Activated CD4-positive, alpha-beta T cell treated with anti-CD3 and anti-CD28 coated beads, Interleukin-2, amount 10 ng/mL, durations not matched to agents 7 days and 5 days (primary cell): ENCODE results near the gene TTC7B. TPM values are rescaled to one million over a fixed set of nuclear protein-coding genes. Genes with fewer than 3 reads are reported as not detected.

Experiments used
- CTCF ChIA-PET: fragments of 350-600 bp; sonication (Branson Sonifier 250); formaldehyde crosslinking; loops from one replicate; lab custom pipeline; 2021; ENCODE audit warnings: antibody characterized with exemption; lab: Charles Lee
- POLR2A ChIA-PET: fragments of 350-600 bp; sonication (Branson Sonifier 250); formaldehyde crosslinking; loops from one replicate; lab custom pipeline; 2021; ENCODE audit warnings: antibody characterized with exemption; lab: Charles Lee
- DNase-seq: peaks from one replicate; pipeline ENCODE4 v3.0.0-alpha.2; 2020
- H3K27ac Mint-ChIP-seq: one replicate; pipeline ENCODE4 v1.8.0; 2021; ENCODE audit warnings: mild to moderate bottlenecking, moderate library complexity, mixed read lengths
- H3K27me3 Mint-ChIP-seq: one replicate; pipeline ENCODE4 v1.8.0; 2021; ENCODE audit warnings: mixed read lengths
- H3K36me3 Mint-ChIP-seq: one replicate; pipeline ENCODE4 v1.8.0; 2021; ENCODE audit warnings: low read depth, mixed read lengths
- H3K4me1 Mint-ChIP-seq: one replicate; pipeline ENCODE4 v1.8.0; 2021; ENCODE audit warnings: mixed read lengths
- H3K4me3 Mint-ChIP-seq: one replicate; pipeline ENCODE4 v1.8.0; 2021; ENCODE audit warnings: mild to moderate bottlenecking, moderate library complexity, mixed read lengths
- H3K9me3 Mint-ChIP-seq: one replicate; pipeline ENCODE4 v1.8.0; 2021; ENCODE audit warnings: mixed read lengths
- total RNA-seq, 2 experiments: library from RNA; stranded (reverse); gene quantifications; one replicate each; pipeline ENCODE4 v1.2.3, GENCODE V29; 2021

TTC7B gene
- total RNA-seq, 2 experiments from 2014 or later, result 2.7 to 2.9 TPM

- Mint-ChIP-seq H3K27me3 (no peaks in the 10 kb centered on the region), H3K36me3 (no peaks in the 10 kb centered on the region), H3K9me3 (no peaks in the 10 kb centered on the region), H3K4me1 (no peaks in the 10 kb centered on the region), H3K4me3 (no peak overlapping the region), H3K27ac (no peak overlapping the region)
- ChIA-PET CTCF (no interaction called here), POLR2A (no interaction called here)
- no peak for DNase-seq
These were observed 166.6 kb downstream of the TTC7B start for GRCh38 chr14:90649557-90650135.

DNA sequence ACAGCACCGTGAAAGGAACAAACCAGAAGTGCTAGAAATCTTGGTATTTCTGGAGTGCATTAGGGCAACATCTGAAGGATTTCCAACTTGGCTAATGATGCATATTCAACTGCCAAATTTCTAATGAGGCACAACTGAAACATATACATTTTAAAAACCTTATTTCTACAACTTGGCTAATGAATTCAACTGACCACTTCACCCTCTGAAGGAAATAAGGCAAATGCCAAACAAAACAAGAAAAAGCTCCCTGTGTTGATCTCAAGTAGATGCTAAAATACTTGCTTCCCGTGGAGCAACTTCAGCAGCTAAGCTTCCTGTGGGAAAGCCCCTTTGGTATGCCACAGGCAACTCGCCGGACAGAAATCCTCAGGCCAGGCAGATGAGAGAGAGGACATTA is 167.1 kb downstream of the TTC7B start:
- Mint-ChIP-seq H3K9me3 (no peaks in the 10 kb centered on the region), H3K36me3 (no peaks in the 10 kb centered on the region), H3K4me1 (no peaks in the 10 kb centered on the region), H3K27me3 (no peaks in the 10 kb centered on the region), H3K27ac (no peak overlapping the region), H3K4me3 (no peak overlapping the region)
- ChIA-PET POLR2A (no interaction called here), CTCF (no interaction called here)
- DNase-seq, result no peak

- H3K9me3 Mint-ChIP-seq, result no peaks in the 10 kb centered on the region
- H3K4me1 Mint-ChIP-seq, result no peaks in the 10 kb centered on the region
- no peak overlapping the region for H3K4me3 Mint-ChIP-seq
These were observed 167.8 kb downstream of the TTC7B start for GRCh38 chr14:90648421-90648820.

DNA sequence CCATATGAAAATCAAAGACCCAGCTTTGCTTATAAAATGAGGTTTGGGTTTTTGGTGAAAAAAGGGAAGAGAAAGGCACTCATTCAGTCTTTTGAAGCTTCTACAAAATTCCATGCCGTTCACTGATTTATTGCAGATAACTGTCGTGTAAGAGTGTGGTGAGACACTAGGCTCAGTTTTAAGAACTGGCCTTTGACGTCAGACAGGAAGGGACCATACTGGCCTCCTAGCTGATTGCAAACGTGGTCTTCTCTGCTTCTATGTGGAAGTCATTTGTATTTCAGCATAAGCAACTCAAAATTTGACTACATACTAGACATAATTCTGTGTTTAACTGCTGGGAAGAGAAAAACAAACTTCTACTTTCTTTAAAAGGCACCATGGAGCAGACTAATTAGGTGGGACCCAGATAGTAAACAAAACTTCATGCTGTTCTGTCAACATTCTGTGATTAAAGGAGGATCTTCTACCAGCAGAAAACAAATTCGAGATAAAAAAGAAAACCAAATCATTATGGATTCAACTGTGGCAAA is 168.7 kb downstream of the TTC7B start:
- DNase-seq, result no peak
- Mint-ChIP-seq H3K4me3 (no peak overlapping the region), H3K27ac (no peak overlapping the region), H3K9me3 (no peaks in the 10 kb centered on the region), H3K36me3 (no peaks in the 10 kb centered on the region), H3K27me3 (no peaks in the 10 kb centered on the region), H3K4me1 (no peaks in the 10 kb centered on the region)
- CTCF ChIA-PET, result interaction anchor here (0.6 to 1.7 kb wide), 2 partner anchors 43 to 141 kb away, joined by 4 to 6 read pairs; no protein-coding TSS in a partner anchor
- POLR2A ChIA-PET, result no interaction called here

More at GRCh38 chr14:90648421-90648820, 167.8 kb downstream of the TTC7B start:
- Mint-ChIP-seq H3K36me3 (no peaks in the 10 kb centered on the region), H3K27ac (no peak overlapping the region), H3K27me3 (no peaks in the 10 kb centered on the region)
- CTCF ChIA-PET, result interaction anchor here (1.7 kb wide), 1 partner anchor 42 kb away, joined by 4 read pairs; no protein-coding TSS in a partner anchor
- POLR2A ChIA-PET, result no interaction called here
- DNase-seq, result no peak

- no peak for DNase-seq
- H3K27ac Mint-ChIP-seq, result no peak overlapping the region
- no peaks in the 10 kb centered on the region for H3K9me3 Mint-ChIP-seq
- no peak overlapping the region for H3K4me3 Mint-ChIP-seq
- no peaks in the 10 kb centered on the region for H3K36me3 Mint-ChIP-seq
- H3K27me3 Mint-ChIP-seq, result no peaks in the 10 kb centered on the region
- ChIA-PET POLR2A (no interaction called here), CTCF (interaction anchor here (1.0 to 1.1 kb wide), 2 partner anchors 12 to 246 kb away, joined by 3 read pairs; no protein-coding TSS in a partner anchor)
- no peaks in the 10 kb centered on the region for H3K4me1 Mint-ChIP-seq
These were observed 170.3 kb downstream of the TTC7B start for GRCh38 chr14:90645842-90646443.

GRCh38 chr14:90644882-90645281 is 171.3 kb downstream of the TTC7B start:
- Mint-ChIP-seq H3K9me3 (no peaks in the 10 kb centered on the region), H3K27me3 (no peaks in the 10 kb centered on the region), H3K36me3 (no peaks in the 10 kb centered on the region), H3K4me1 (no peaks in the 10 kb centered on the region), H3K4me3 (no peak overlapping the region), H3K27ac (no peak overlapping the region)
- ChIA-PET CTCF (interaction anchor here (1.0 to 1.1 kb wide), 2 partner anchors 13 to 245 kb away, joined by 3 read pairs; no protein-coding TSS in a partner anchor), POLR2A (no interaction called here)
- no peak for DNase-seq

- no peak for DNase-seq
- POLR2A ChIA-PET, result no interaction called here
- CTCF ChIA-PET, result interaction anchor here (0.5 kb wide), 1 partner anchor 399 kb away, joined by 3 read pairs; no protein-coding TSS in a partner anchor
- no peaks in the 10 kb centered on the region for H3K9me3 Mint-ChIP-seq
- H3K27ac Mint-ChIP-seq, result no peak overlapping the region
- H3K4me1 Mint-ChIP-seq, result no peaks in the 10 kb centered on the region
- no peak overlapping the region for H3K4me3 Mint-ChIP-seq
- no peaks in the 10 kb centered on the region for H3K36me3 Mint-ChIP-seq
- H3K27me3 Mint-ChIP-seq, result no peaks in the 10 kb centered on the region
These were observed 172.1 kb downstream of the TTC7B start for GRCh38 chr14:90643982-90644670.

DNA sequence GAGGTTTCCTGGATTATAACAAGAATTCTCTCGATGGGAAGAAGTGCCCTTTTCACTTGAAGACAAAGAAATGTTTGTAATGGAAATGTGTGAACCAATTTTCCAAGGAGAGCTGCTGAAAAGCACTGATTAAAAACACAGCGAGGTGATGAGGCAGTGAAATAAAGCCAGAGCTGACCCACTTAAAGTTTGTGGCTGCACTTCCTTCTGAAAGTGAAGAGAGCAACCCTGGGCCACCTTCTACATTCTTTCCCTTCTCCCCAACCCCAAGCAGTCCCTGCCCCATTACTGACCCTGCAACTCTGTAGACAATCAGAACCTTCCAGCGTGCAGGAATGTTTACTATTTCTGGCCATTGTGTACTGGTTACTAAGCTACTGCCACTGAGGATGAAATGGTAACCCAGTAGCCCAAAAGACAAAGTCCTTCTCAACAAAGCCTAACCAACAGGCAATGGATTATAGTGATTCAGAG is 173.9 kb downstream of the TTC7B start:
- Mint-ChIP-seq H3K27me3 (no peaks in the 10 kb centered on the region), H3K4me3 (no peak overlapping the region), H3K9me3 (no peaks in the 10 kb centered on the region), H3K27ac (no peak overlapping the region), H3K4me1 (no peaks in the 10 kb centered on the region), H3K36me3 (no peaks in the 10 kb centered on the region)
- no peak for DNase-seq
- ChIA-PET POLR2A (interaction anchor here (0.6 kb wide), 1 partner anchor 1414 kb away, joined by 3 read pairs; no protein-coding TSS in a partner anchor), CTCF (interaction anchor here (1.9 kb wide), 1 partner anchor 18 kb away, joined by 5 read pairs; no protein-coding TSS in a partner anchor)

DNA sequence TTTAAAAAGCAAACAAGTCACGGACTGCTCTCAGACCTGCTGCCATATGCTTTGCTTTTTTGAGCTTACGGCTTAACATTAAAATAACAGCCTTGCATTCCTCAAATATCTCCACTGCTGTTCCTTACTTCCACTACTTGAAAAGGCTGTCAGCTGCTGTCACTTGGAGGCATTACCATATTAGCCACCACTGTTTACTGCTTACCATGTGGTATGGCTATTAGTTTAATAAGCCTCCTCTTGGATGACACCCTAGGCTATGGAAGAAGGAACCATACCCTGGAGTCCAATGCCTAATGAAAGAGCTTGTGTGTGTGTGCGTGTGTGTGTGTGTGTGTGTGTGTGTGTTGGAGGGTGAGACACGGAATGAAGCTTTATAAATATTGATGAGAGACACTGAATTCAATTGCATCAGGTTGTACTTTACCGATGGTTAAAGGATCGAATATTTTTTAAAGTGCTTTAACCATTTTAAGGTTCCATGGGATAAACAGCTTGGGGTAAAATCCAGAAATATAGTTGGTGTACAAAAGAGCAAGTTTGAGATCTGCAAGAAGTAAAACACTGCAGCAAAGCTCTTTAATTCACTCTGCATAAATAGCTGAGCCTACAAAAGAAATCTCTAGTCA is 174.5 kb downstream of the TTC7B start:
- CTCF ChIA-PET, result interaction anchor here (1.0 to 1.9 kb wide), 2 partner anchors 16 to 19 kb away, joined by 4 to 5 read pairs; no protein-coding TSS in a partner anchor
- no peak overlapping the region for H3K27ac Mint-ChIP-seq

DNA sequence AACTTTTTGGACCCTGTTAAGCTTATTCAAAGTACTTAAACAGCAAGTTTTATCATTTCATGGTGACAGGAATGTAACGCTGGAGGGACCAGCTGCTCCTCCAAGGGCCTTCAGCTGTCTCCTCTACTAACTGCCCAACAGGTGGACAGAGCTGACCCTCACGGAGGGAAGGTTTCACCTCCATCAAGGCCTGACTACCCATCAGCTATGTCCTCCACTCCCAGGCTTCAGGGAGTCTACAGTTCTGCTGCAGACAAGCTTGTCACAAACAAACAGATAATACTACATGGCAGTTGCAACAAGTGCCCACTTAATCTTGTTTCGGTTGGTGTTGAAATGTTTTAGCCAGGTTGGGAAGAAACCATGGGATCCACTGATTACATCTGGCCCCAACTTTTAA is 175.1 kb downstream of the TTC7B start:
- no peaks in the 10 kb centered on the region for H3K36me3 Mint-ChIP-seq
- H3K27ac Mint-ChIP-seq, result no peak overlapping the region
- H3K4me3 Mint-ChIP-seq, result no peak overlapping the region
- H3K9me3 Mint-ChIP-seq, result no peaks in the 10 kb centered on the region
- ChIA-PET POLR2A (no interaction called here), CTCF (interaction anchor here (1.0 to 1.9 kb wide), 2 partner anchors 16 to 19 kb away, joined by 4 to 5 read pairs; no protein-coding TSS in a partner anchor)
- no peaks in the 10 kb centered on the region for H3K27me3 Mint-ChIP-seq
- no peak for DNase-seq
- H3K4me1 Mint-ChIP-seq, result no peaks in the 10 kb centered on the region

More for the DNA sequence above, 174.5 kb downstream of the TTC7B start:
- POLR2A ChIA-PET, result interaction anchor here (0.6 kb wide), 1 partner anchor 1414 kb away, joined by 3 read pairs; no protein-coding TSS in a partner anchor
- Mint-ChIP-seq H3K27me3 (no peaks in the 10 kb centered on the region), H3K36me3 (no peaks in the 10 kb centered on the region), H3K4me1 (no peaks in the 10 kb centered on the region), H3K9me3 (no peaks in the 10 kb centered on the region), H3K4me3 (no peak overlapping the region)
- no peak for DNase-seq

GRCh38 chr14:90639641-90640040 is 176.6 kb downstream of the TTC7B start:
- Mint-ChIP-seq H3K27ac (no peak overlapping the region), H3K27me3 (no peaks in the 10 kb centered on the region), H3K9me3 (no peaks in the 10 kb centered on the region), H3K4me1 (no peaks in the 10 kb centered on the region), H3K36me3 (no peaks in the 10 kb centered on the region), H3K4me3 (no peak overlapping the region)
- DNase-seq, result no peak
- POLR2A ChIA-PET, result no interaction called here
- CTCF ChIA-PET, result interaction anchor here (1.1 kb wide), 1 partner anchor 141 kb away, joined by 3 read pairs; no protein-coding TSS in a partner anchor

DNA sequence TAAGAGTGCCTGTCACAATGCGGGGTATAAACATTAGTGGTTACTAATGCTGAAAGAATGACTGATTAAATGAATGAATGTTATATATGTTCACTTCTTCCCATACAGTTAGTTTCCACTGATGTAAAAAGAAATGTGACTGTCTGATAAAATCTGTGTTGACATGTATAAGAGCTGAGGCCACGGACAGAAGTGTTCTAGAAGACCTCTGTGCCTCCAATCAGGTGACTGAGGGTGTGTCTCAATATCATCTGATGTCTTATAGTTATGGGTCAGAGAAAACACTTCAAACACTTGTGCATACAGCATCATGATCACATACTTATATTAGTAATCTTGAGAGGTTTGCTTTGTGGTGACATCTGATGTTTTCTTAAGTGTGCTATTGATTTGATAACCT is 183.4 kb downstream of the TTC7B start:
- ChIA-PET CTCF (no interaction called here), POLR2A (no interaction called here)
- no peaks in the 10 kb centered on the region for H3K4me1 Mint-ChIP-seq
- no peak overlapping the region for H3K4me3 Mint-ChIP-seq
- H3K27me3 Mint-ChIP-seq, result no peaks in the 10 kb centered on the region
- H3K27ac Mint-ChIP-seq, result no peak overlapping the region
- no peaks in the 10 kb centered on the region for H3K36me3 Mint-ChIP-seq
- H3K9me3 Mint-ChIP-seq, result no peaks in the 10 kb centered on the region
- no peak for DNase-seq
